Kidney (tissue), 14 donors: ENCODE results near the gene CD44. TPM values are rescaled to one million over a fixed set of nuclear protein-coding genes. Genes with fewer than 3 reads are reported as not detected.

Source experiments
- DNase-seq, 5 donors: peaks; one replicate each; pipeline ENCODE4 v3.0.0-alpha.2; 2013 to 2020
- FAIRE-seq: peaks from 2 replicates; lab custom pipeline; 2012; peaks lifted over from hg19 to GRCh38; lab: Jason Lieb, UNC
- H3K27ac ChIP-seq, 2 donors: one replicate each; pipeline ENCODE4 v1.7.0; 2013; ENCODE audit warnings: low read depth in 2 of 2, low read length in 2 of 2, inconsistent platforms in 1 of 2
- H3K27me3 ChIP-seq: one replicate; pipeline ENCODE4 v1.7.1; 2013; ENCODE audit warnings: low read length, inconsistent platforms; ENCODE audit not compliant: control insufficient read depth, insufficient read depth
- H3K36me3 ChIP-seq, 3 donors: one replicate each; pipeline versions ENCODE4 v1.7.0 to v1.7.1; 2013; ENCODE audit warnings: low read length in 3 of 3, control low read depth in 1 of 3, inconsistent platforms in 1 of 3; ENCODE audit not compliant: insufficient read depth in 3 of 3, control insufficient read depth in 2 of 3
- H3K4me1 ChIP-seq, 3 donors: one replicate each; pipeline versions ENCODE4 v1.7.0 to v1.7.1; 2013; ENCODE audit warnings: low read length in 3 of 3, inconsistent platforms in 1 of 3, low read depth in 1 of 3; ENCODE audit not compliant: control insufficient read depth in 2 of 3, insufficient read depth in 2 of 3
- H3K4me3 ChIP-seq, 3 donors: one replicate each; pipeline versions ENCODE4 v1.7.0 to v1.8.1; 2013; ENCODE audit warnings: low read length in 3 of 3, control low read depth in 1 of 3, inconsistent platforms in 1 of 3
- H3K9ac ChIP-seq, 3 donors: one replicate each; pipeline versions ENCODE4 v1.7.0 to v1.7.1; 2013; ENCODE audit warnings: low read length in 3 of 3, control low read depth in 1 of 3, inconsistent platforms in 1 of 3
- H3K9me3 ChIP-seq, 3 donors: one replicate each; pipeline versions ENCODE4 v1.7.0 to v1.7.1; 2013; ENCODE audit warnings: low read length in 3 of 3, control low read depth in 1 of 3, inconsistent platforms in 1 of 3; ENCODE audit not compliant: control insufficient read depth in 2 of 3, insufficient read depth in 1 of 3
- CTCF ChIP-seq: IDR thresholded peaks from 3 replicates; pipeline ENCODE4 v1.5.1; 2012; ENCODE audit warnings: mild to moderate bottlenecking, moderate library complexity, borderline replicate concordance; ENCODE audit not compliant: insufficient read depth; ENCODE audit errors: extremely low read depth
- intact Hi-C: fragments of 100-400 bp; cut with DNase I; formaldehyde crosslinking; loops from one replicate; pipeline ENCODE4 v1.11.1; 2022
- polyA plus RNA-seq: library from polyadenylated mRNA; stranded (reverse); fragments of 350-450 nt; fragmentation: Illumina TruSeq; extraction: RNeasy Lipid Tissue Mini Kit (QIAGEN cat#74804); gene quantifications from one replicate; pipeline ENCODE4 v1.2.3, GENCODE V29; 2014; ENCODE audit warnings: low read depth, low replicate concordance; ENCODE audit not compliant: insufficient read depth
- total RNA-seq: library from RNA; stranded (reverse); fragmentation: NEBNext Ultra II Directional; extraction: Animal tissue kit (Norgen Biotek cat#: 25700); gene quantifications from one replicate; pipeline ENCODE4 v1.2.1, GENCODE V29; 2021
- donor health status: control.
- donor health status: control.
- donor health status: control.
- donor health status: control.
- donor health status: control.
- donor health status: DM: yes; HTN: yes; CAD: no.
- donor health status: Normal renal cell carcinoma (clear cell type).

Gene CD44
- total and polyA plus RNA-seq, 2 donors from 2014 or later: 13.8 to 235 TPM

DNA sequence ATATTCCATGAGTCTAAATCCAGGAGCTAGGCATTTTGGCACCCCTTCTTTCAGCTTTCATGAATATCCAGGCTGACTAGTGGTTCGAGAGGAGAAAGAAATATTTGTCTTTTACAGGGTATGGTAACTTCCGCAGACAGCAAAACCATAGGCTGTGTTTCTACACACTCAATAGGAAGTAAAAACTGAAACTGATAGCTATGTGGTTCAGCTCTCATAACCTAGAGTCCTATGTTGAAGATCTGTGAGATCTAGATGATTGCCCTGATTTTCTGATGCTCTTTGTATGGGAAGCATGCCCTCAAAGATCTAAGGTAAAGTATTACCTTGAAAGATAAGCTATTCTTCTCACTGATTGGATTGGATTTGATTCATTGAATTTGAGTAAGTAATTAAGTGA, 118.3 kb downstream of the CD44 start:
- no peak overlapping the region for H3K4me3 ChIP-seq
- H3K4me1 ChIP-seq: no peaks in the 10 kb centered on the region
- no peaks in the 10 kb centered on the region for H3K9me3 ChIP-seq
- FAIRE-seq (no peak), DNase-seq (no peak)
- no peaks in the 10 kb centered on the region for H3K36me3 ChIP-seq
- intact Hi-C loops: no loop called here
- no peak overlapping the region for H3K9ac ChIP-seq
- no peaks in the 10 kb centered on the region for H3K27me3 ChIP-seq
- no peak overlapping the region for H3K27ac ChIP-seq
- no peak for TF ChIP-seq CTCF

DNA sequence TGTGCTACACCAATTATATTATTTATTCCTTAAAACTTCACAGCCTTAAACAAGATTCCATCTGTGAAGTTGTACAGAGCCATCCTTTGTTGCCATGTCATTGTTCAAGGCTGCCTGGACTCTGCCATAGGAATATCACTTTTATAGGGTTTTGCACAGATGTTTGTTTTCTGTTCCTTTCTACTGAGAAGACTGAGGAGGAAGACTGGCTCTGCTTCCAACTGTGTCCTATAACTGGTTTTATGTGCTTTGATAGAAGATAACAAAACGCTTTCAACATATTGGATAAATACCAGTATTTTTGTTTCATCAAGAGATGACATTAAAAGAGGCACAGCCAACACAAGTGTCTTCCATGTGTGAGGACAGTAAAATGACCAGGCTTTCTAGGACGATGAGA, 120.6 kb downstream of the CD44 start:
- Histone ChIP-seq H3K27ac (no peak overlapping the region), H3K36me3 (no peaks in the 10 kb centered on the region), H3K9ac (no peak overlapping the region), H3K4me3 (no peak overlapping the region), H3K4me1 (no peaks in the 10 kb centered on the region), H3K27me3 (no peaks in the 10 kb centered on the region), H3K9me3 (no peaks in the 10 kb centered on the region)
- DNase-seq: no peak
- FAIRE-seq: no peak
- intact Hi-C loops: no loop called here
- no peak for TF ChIP-seq CTCF

DNA sequence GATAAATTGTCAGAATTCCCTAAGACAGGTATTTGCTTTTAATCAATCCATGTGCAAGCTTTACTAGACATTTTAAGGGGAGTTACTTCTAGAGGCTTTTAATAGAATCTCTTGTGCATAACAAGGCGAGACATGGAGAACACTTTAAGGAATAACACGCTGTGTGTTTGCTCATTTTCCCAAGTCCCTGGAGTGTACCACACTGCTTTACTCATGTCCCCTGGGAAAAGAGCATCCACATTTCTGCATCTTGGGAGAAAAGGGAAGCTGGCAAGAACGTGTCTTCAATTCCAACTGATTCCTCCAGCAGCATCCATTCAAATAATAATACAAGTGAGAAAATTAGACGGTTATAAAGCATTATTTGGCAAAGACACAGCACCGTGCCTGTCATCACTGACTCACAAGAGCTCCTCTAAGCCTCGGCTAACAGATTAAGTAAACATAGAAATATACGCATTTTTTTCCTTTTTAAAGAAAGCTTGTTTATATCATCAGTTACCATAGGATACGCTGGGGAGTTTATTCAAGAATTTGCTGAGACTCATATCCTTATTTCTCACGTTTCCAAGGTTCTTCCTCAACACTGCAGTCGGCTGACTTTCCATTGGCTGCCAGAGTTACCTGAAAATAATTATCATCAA, 121.5 kb downstream of the CD44 start:
- Histone ChIP-seq H3K4me3 (no peak overlapping the region), H3K36me3 (no peaks in the 10 kb centered on the region), H3K9me3 (no peaks in the 10 kb centered on the region), H3K27ac (no peak overlapping the region), H3K27me3 (no peaks in the 10 kb centered on the region), H3K4me1 (no peaks in the 10 kb centered on the region), H3K9ac (no peak overlapping the region)
- DNase-seq (peak in 1 of 5 donors; percentile 22), FAIRE-seq (no peak)
- no peak for TF ChIP-seq CTCF
- intact Hi-C loops: no loop called here

- FAIRE-seq: no peak
- H3K27ac ChIP-seq: no peak overlapping the region
- H3K9ac ChIP-seq: no peak overlapping the region
Measured at GRCh38 chr11:35261197-35261596, 122.2 kb downstream of the CD44 start.

More at GRCh38 chr11:35261197-35261596, 122.2 kb downstream of the CD44 start:
- TF ChIP-seq CTCF: no peak
- Histone ChIP-seq H3K27me3 (no peaks in the 10 kb centered on the region), H3K36me3 (no peaks in the 10 kb centered on the region), H3K9me3 (no peaks in the 10 kb centered on the region), H3K4me1 (no peaks in the 10 kb centered on the region), H3K4me3 (no peak overlapping the region)
- intact Hi-C loops: no loop called here
- DNase-seq: no peak
